HepG2 (cell line): Measurements from ENCODE around the gene GJD3. TPM values are rescaled to one million over a fixed set of nuclear protein-coding genes. Genes with fewer than 3 reads are reported as not detected.

Source experiments
- CBX5 ChIP-seq: sonication (generic); formaldehyde crosslinking; IDR thresholded peaks from 2 replicates; pipeline ENCODE4 v1.4.0; 2020; ENCODE audit warnings: missing genetic modification reagents, borderline replicate concordance
- CENPBD1 ChIP-seq: sonication (generic); formaldehyde crosslinking; IDR thresholded peaks from 2 replicates; pipeline ENCODE4 v1.8.0; 2022; ENCODE audit warnings: missing genetic modification reagents, low read depth, mild to moderate bottlenecking, borderline replicate concordance
- DR1 ChIP-seq: sonication (generic); formaldehyde crosslinking; IDR thresholded peaks from 2 replicates; pipeline ENCODE4 v1.8.0; 2021; ENCODE audit warnings: mild to moderate bottlenecking, missing genetic modification reagents, inconsistent platforms
- HMGA1 ChIP-seq: sonication (generic); formaldehyde crosslinking; conservative IDR thresholded peaks from 2 replicates; pipeline ENCODE4 v1.4.0; 2020; ENCODE audit warnings: missing genetic modification reagents
- HNF4A ChIP-seq: sonication (generic); formaldehyde crosslinking; IDR thresholded peaks from 2 replicates; pipeline ENCODE4 v1.4.0; 2020; ENCODE audit warnings: missing genetic modification reagents
- KAT7 ChIP-seq: IDR thresholded peaks from 2 replicates; pipeline ENCODE4 v1.6.1; 2018; ENCODE audit warnings: borderline replicate concordance, missing compliant biosample characterization
- LBX2 ChIP-seq: sonication (generic); formaldehyde crosslinking; IDR thresholded peaks from 2 replicates; pipeline ENCODE4 v1.5.0; 2020; ENCODE audit warnings: missing genetic modification reagents, mild to moderate bottlenecking, borderline replicate concordance
- MBD4 ChIP-seq: IDR thresholded peaks from 2 replicates; pipeline ENCODE4 v1.6.1; 2012; ENCODE audit warnings: low read length, inconsistent platforms, borderline replicate concordance
- MED13 ChIP-seq: sonication (generic); formaldehyde crosslinking; IDR thresholded peaks from 2 replicates; pipeline ENCODE4 v1.5.0; 2020; ENCODE audit warnings: missing genetic modification reagents
- PHF5A ChIP-seq: IDR thresholded peaks from one replicate; pipeline ENCODE4 v1.6.1; 2018; ENCODE audit warnings: low read depth, missing genetic modification reagents; ENCODE audit not compliant: unreplicated experiment
- PPARG ChIP-seq: conservative IDR thresholded peaks from 2 replicates; pipeline ENCODE4 v1.6.1; 2016; ENCODE audit warnings: missing biosample characterization, missing genetic modification reagents
- RAD21 ChIP-seq: fragments of 450-650 bp; formaldehyde crosslinking; IDR thresholded peaks from 2 replicates; pipeline ENCODE4 v1.5.0; 2020; ENCODE audit warnings: mild to moderate bottlenecking
- RELA ChIP-seq: sonication (generic); formaldehyde crosslinking; IDR thresholded peaks from 2 replicates; pipeline ENCODE4 v1.4.0; 2020; ENCODE audit warnings: missing genetic modification reagents
- REST ChIP-seq, 2 experiments: IDR thresholded peaks; 2 replicates each; pipeline ENCODE4 v1.6.1; 2011 to 2012; ENCODE audit warnings: low read length in 2 of 2, borderline replicate concordance in 1 of 2, low read depth in 1 of 2, mild to moderate bottlenecking in 1 of 2, moderate library complexity in 1 of 2
- ZNF484 ChIP-seq: sonication (generic); formaldehyde crosslinking; IDR thresholded peaks from 2 replicates; pipeline ENCODE4 v1.5.1; 2020; ENCODE audit warnings: mild to moderate bottlenecking, low read depth, missing genetic modification reagents, borderline replicate concordance
- ZNF510 ChIP-seq: sonication (generic); formaldehyde crosslinking; IDR thresholded peaks from 2 replicates; pipeline ENCODE4 v1.4.0; 2020; ENCODE audit warnings: low read depth, mild to moderate bottlenecking, missing genetic modification reagents
- ZNF550 ChIP-seq: sonication (generic); formaldehyde crosslinking; IDR thresholded peaks from 2 replicates; pipeline ENCODE4 v1.4.0; 2020; ENCODE audit warnings: mild to moderate bottlenecking, missing genetic modification reagents, borderline replicate concordance
- ZNF557 ChIP-seq: sonication (generic); formaldehyde crosslinking; IDR thresholded peaks from 2 replicates; pipeline ENCODE4 v1.4.0; 2020; ENCODE audit warnings: missing genetic modification reagents
- ZNF788 ChIP-seq: sonication (generic); formaldehyde crosslinking; IDR thresholded peaks from 2 replicates; pipeline ENCODE4 v1.5.0; 2020; ENCODE audit warnings: mild to moderate bottlenecking, missing genetic modification reagents, borderline replicate concordance
- polyA plus RNA-seq, 8 experiments: library from polyadenylated mRNA; depleted of rRNA in 3 of 8; stranded (reverse) in 7 of 8; unstranded in 1 of 8; fragments of >200 nt; fragmentation: Illumina TruSeq in 4 of 8; extraction: Trizol in 4 of 8; gene quantifications; 2 replicates each; pipeline versions ENCODE4 v1.2.1 to v1.2.3, GENCODE V29; 2011 to 2016; ENCODE audit warnings: low read depth in 4 of 8, missing spikeins in 1 of 8, mixed read lengths in 1 of 8; ENCODE audit not compliant: insufficient read depth in 1 of 8
- total RNA-seq, 5 experiments: library from RNA; depleted of rRNA; stranded (reverse); fragments of >200 nt; fragmentation: Illumina TruSeq; extraction: Trizol; gene quantifications; 2 replicates each; pipeline ENCODE4 v1.2.3, GENCODE V29; 2016; ENCODE audit warnings: low read depth in 1 of 5
- TF ChIP-seq, protein P1 (sequence below): sonication (generic); formaldehyde crosslinking; IDR thresholded peaks from 2 replicates; pipeline ENCODE4 v1.4.0; 2020; ENCODE audit warnings: missing genetic modification reagents
- TF ChIP-seq, protein P2 (sequence below): sonication (generic); formaldehyde crosslinking; IDR thresholded peaks from 2 replicates; pipeline ENCODE4 v1.8.1; 2023; ENCODE audit warnings: mild to moderate bottlenecking, missing genetic modification reagents
- TF ChIP-seq, protein P3 (sequence below): sonication (generic); formaldehyde crosslinking; IDR thresholded peaks from 2 replicates; pipeline ENCODE4 v1.5.1; 2020; ENCODE audit warnings: missing genetic modification reagents, mild to moderate bottlenecking, borderline replicate concordance
- TF ChIP-seq, protein P4 (sequence below): sonication (generic); formaldehyde crosslinking; IDR thresholded peaks from 2 replicates; pipeline ENCODE4 v1.5.1; 2020; ENCODE audit warnings: mild to moderate bottlenecking, missing genetic modification reagents, borderline replicate concordance

GJD3 gene
- total and polyA plus RNA-seq, 2 of the 13 experiments (the other 11 are each of a cell fraction or from before 2014, with no cell fraction given) = not detected

DNA sequence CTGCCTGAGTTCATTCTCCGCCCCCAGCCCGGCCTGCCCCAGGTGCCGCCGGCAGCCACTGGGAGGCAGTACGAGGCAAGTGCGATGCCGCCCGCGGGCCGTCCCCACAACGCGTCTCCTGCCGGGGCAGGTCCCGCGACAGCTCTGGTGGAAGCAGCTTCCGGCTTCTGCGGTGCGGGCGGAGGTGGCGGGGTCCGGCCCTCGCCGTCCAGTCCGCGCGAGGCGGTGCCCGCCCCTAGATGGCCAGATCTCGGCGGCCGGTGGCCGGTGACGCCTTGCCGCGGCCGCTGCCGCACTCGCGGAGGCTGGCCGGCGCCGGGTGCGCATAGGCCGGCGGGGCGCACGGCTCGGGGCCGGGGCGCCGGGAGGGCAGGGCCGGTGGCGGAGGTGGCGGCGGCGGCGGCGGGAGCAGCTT, 1.8 kb downstream of the GJD3 start (continued):
- TF ChIP-seq LBX2 = no peak; the same call in 1 of the 2 replicates
- TF ChIP-seq MBD4 = no peak
- TF ChIP-seq ZNF484 (CRISPR knock-in tag) = no peak
- TF ChIP-seq, protein P1, sequence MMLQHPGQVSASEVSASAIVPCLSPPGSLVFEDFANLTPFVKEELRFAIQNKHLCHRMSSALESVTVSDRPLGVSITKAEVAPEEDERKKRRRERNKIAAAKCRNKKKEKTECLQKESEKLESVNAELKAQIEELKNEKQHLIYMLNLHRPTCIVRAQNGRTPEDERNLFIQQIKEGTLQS (CRISPR knock-in tag) = no peak
- TF ChIP-seq ZNF550 (CRISPR knock-in tag) = no peak
- no peak for TF ChIP-seq CENPBD1
- peak; percentile 35; the same call in 1 of the 2 replicates for TF ChIP-seq RELA (CRISPR knock-in tag)
- TF ChIP-seq, protein P2, sequence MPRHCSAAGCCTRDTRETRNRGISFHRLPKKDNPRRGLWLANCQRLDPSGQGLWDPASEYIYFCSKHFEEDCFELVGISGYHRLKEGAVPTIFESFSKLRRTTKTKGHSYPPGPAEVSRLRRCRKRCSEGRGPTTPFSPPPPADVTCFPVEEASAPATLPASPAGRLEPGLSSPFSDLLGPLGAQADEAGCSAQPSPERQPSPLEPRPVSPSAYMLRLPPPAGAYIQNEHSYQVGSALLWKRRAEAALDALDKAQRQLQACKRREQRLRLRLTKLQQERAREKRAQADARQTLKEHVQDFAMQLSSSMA (CRISPR knock-in tag) = no peak
- TF ChIP-seq, protein P3, sequence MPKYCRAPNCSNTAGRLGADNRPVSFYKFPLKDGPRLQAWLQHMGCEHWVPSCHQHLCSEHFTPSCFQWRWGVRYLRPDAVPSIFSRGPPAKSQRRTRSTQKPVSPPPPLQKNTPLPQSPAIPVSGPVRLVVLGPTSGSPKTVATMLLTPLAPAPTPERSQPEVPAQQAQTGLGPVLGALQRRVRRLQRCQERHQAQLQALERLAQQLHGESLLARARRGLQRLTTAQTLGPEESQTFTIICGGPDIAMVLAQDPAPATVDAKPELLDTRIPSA (CRISPR knock-in tag) = 0 out of 2 replicates have a peak, but pooled peaks have one; percentile 84
- peak; percentile 71 for TF ChIP-seq PPARG (CRISPR knock-in tag)
- TF ChIP-seq HNF4A (CRISPR knock-in tag) = no peak; the same call in 1 of the 2 replicates
- 0 out of 2 replicates have a peak, but pooled peaks have one; percentile 41 for TF ChIP-seq ZNF557
- peak; percentile 98 for TF ChIP-seq KAT7 (CRISPR knock-in tag)
- TF ChIP-seq RAD21 (CRISPR knock-in tag) = peak; percentile 90
- TF ChIP-seq, protein P4, sequence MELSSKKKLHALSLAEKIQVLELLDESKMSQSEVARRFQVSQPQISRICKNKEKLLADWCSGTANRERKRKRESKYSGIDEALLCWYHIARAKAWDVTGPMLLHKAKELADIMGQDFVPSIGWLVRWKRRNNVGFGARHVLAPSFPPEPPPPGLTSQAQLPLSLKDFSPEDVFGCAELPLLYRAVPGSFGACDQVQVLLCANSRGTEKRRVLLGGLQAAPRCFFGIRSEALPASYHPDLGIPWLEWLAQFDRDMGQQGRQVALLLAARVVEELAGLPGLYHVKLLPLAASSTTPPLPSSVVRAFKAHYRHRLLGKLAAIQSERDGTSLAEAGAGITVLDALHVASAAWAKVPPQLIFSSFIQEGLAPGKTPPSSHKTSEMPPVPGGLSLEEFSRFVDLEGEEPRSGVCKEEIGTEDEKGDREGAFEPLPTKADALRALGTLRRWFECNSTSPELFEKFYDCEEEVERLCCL (CRISPR knock-in tag) = no peak
- TF ChIP-seq ZNF510 = peak; percentile 83; the same call in 1 of the 2 replicates
- peak; percentile 62 for TF ChIP-seq PHF5A (CRISPR knock-in tag)
- TF ChIP-seq ZNF788 = peak; percentile 91
- TF ChIP-seq DR1 = peak; percentile 75
- no peak for TF ChIP-seq HMGA1
- 0 out of 4 replicates have a peak, but pooled peaks of 1 of the 2 experiments have one; percentile 14 for TF ChIP-seq REST (IDR thresholded peaks at IDR 0.05; ENCODE audit: borderline replicate concordance in 1 of 2, low read depth in 1 of 2, low read length in 2 of 2)
- TF ChIP-seq MED13 (CRISPR knock-in tag) = peak; percentile 49; the same call in 1 of the 2 replicates
- peak; percentile 83 for TF ChIP-seq CBX5
